PFSK-1 (cell line): ENCODE data around the gene FUT7.

Experiments used
- FOXP2 ChIP-seq: optimal IDR thresholded peaks from 2 replicates; pipeline ENCODE3; 2011; ENCODE audit warnings: borderline replicate concordance, control low read depth, inconsistent platforms; ENCODE audit not compliant: insufficient read depth; ENCODE audit errors: extremely low read length, extremely low read depth
- POLR2AphosphoS5 ChIP-seq: IDR thresholded peaks from 2 replicates; pipeline ENCODE4 v1.6.1; 2012; ENCODE audit warnings: low read depth, mild to moderate bottlenecking, control low read depth, low read length, moderate library complexity
- SIN3A ChIP-seq: IDR thresholded peaks from 2 replicates; pipeline ENCODE4 v1.6.1; 2012; ENCODE audit warnings: mild to moderate bottlenecking, low read length, moderate library complexity, borderline replicate concordance; ENCODE audit not compliant: insufficient read depth
- TAF1 ChIP-seq: IDR thresholded peaks from 2 replicates; pipeline ENCODE4 v1.6.1; 2012; ENCODE audit warnings: low read length, control low read depth, borderline replicate concordance; ENCODE audit not compliant: insufficient read depth
- TF ChIP-seq, protein P1 (sequence below), 2 experiments: IDR thresholded peaks; 2 replicates each; pipeline versions ENCODE4 v1.6.1 to v1.8.0; 2011 to 2012; ENCODE audit warnings: low read depth in 2 of 2, low read length in 2 of 2, control low read depth in 1 of 2, inconsistent platforms in 1 of 2, mild to moderate bottlenecking in 1 of 2, moderate library complexity in 1 of 2; ENCODE audit not compliant: insufficient read depth in 1 of 2

Gene FUT7

DNA sequence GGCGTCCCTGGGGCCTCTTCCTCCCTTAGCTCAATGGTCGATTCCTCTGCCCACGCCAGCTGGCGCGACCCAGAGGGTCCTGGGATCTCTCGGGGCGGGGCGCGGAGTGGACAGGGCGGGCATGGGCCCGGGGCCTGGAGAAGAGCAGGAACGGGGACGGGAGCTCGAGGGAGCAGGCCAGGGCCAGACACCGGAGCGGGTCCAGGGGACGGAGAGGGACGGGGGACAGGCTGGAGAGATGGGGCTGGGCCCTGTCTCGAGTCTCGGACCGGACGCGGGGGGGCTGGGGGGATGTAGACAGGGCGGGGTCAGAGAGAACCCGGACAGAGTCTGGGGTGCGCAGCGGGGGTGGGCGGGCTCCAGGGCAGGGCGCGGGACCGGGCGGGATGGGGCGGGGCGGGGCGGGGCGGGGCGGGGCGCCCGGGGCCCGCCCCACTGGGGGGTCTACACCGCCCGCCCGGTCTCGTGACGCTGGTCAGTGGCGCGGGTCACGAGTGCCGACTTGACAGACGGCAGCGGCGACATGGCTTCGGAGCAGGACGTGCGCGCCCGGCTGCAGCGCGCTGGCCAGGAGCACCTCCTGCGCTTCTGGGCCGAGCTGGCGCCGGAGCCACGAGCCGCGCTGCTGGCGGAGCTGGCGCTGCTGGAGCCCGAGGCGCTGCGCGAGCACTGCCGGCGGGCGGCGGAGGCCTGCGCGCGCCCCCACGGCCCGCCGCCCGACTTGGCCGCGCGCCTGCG lies 45.3 kb upstream of the FUT7 start, which contains the start of gene UAP1L1:
UAP1L1 (plus strand) TSS at position 508 of the 738 bp plus-strand sequence; CDS start at position 524, 16 bp downstream.
- TF ChIP-seq FOXP2 (no peak), POLR2AphosphoS5 (peak; percentile 33; the same call in 1 of the 2 replicates)
- TF ChIP-seq, protein P1, sequence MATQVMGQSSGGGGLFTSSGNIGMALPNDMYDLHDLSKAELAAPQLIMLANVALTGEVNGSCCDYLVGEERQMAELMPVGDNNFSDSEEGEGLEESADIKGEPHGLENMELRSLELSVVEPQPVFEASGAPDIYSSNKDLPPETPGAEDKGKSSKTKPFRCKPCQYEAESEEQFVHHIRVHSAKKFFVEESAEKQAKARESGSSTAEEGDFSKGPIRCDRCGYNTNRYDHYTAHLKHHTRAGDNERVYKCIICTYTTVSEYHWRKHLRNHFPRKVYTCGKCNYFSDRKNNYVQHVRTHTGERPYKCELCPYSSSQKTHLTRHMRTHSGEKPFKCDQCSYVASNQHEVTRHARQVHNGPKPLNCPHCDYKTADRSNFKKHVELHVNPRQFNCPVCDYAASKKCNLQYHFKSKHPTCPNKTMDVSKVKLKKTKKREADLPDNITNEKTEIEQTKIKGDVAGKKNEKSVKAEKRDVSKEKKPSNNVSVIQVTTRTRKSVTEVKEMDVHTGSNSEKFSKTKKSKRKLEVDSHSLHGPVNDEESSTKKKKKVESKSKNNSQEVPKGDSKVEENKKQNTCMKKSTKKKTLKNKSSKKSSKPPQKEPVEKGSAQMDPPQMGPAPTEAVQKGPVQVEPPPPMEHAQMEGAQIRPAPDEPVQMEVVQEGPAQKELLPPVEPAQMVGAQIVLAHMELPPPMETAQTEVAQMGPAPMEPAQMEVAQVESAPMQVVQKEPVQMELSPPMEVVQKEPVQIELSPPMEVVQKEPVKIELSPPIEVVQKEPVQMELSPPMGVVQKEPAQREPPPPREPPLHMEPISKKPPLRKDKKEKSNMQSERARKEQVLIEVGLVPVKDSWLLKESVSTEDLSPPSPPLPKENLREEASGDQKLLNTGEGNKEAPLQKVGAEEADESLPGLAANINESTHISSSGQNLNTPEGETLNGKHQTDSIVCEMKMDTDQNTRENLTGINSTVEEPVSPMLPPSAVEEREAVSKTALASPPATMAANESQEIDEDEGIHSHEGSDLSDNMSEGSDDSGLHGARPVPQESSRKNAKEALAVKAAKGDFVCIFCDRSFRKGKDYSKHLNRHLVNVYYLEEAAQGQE (IDR thresholded peaks at IDR 0.05; ENCODE audit: insufficient read depth in 1 of 2, low read depth in 2 of 2, low read length in 2 of 2), result 0 out of 4 replicates have a peak, but pooled peaks of 1 of the 2 experiments have one; percentile 39

DNA sequence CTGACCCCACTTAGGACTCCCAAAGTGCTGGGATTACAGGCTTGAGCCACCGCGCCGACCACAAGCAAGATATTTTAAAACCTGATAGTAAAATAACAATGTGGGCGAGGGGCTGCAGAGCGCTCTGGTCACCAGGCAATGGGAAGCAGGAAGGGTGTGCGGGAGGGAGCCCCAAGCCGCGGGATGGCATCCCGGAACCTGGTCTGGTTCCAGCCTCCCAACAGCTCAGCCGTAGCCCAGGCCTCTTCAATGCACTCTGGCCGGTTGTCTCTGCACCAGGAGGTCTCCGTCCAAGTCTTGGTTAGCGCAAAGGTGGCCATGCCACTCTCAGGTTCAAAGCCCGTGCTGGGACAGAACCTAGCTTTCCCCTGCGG lies 44.7 kb upstream of the FUT7 start:
- TF ChIP-seq SIN3A (no peak), TAF1 (no peak), POLR2AphosphoS5 (no peak), FOXP2 (no peak)
- TF ChIP-seq, protein P1 (IDR thresholded peaks at IDR 0.05; ENCODE audit: insufficient read depth in 1 of 2, low read depth in 2 of 2, low read length in 2 of 2), result no peak

DNA sequence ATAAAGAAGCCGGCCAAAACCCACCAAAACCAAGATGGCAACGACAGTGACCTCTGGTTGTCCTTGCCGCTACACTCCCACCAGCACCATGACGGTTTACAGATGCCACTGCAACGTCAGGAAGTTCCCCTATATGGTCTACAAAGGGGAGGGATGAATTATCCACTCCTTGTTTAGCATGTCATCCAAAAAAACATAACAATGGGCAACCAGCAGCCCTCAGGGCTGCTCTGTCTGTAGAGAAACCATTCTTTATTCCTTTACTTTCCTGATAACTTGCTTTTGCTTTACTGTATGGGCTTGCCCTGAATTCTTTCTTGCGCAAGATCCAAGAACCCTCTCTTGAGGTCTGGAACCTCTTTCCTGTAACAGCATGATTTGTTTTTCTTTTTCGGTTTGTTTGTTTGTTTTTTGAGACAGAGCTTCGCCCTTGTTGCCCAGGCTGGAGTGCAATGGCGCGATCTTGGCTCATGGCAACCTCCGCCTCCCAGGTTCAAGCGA lies 43.4 kb upstream of the FUT7 start:
- TF ChIP-seq POLR2AphosphoS5, result no peak
- TF ChIP-seq SIN3A, result no peak
- TF ChIP-seq, protein P1 (IDR thresholded peaks at IDR 0.05; ENCODE audit: insufficient read depth in 1 of 2, low read depth in 2 of 2, low read length in 2 of 2), result no peak
- TF ChIP-seq TAF1, result no peak
- TF ChIP-seq FOXP2, result no peak

DNA sequence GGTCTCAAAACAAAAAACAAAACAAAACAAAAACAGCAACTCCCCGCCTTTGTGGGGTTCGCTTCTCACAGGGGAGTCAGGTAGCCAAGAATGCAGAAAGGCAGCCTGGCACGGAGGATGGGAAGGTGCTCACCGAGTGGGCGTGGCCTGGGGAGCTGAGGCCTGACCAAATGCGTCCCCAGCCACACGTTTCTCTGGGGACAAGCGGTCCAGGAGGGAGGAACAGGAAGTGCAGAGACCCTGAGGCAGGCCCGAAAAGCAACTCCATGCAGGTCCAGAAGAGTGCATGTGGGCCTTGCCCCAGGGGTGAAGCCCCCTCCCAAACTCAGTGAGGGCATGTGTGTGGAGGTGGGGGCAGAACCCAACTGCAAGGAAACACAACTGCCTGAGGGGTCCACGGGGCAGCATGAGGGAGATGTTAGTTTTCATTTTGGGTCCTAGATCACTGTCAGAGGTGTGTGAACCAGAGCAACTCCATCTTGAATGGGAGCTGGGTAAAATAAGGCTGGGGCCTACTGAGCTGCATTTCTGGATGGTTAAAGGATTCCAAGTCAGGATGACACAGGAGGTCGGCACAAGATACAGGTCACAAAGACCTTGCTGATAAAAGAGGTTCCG lies 42.9 kb upstream of the FUT7 start:
- TF ChIP-seq TAF1, result no peak
- TF ChIP-seq, protein P1 (IDR thresholded peaks at IDR 0.05; ENCODE audit: insufficient read depth in 1 of 2, low read depth in 2 of 2, low read length in 2 of 2), result no peak
- TF ChIP-seq SIN3A, result no peak
- no peak for TF ChIP-seq FOXP2
- TF ChIP-seq POLR2AphosphoS5, result no peak
